Kidney (tissue), 14 donors: Measurements from ENCODE around the gene CEP112. TPM values are rescaled to one million over a fixed set of nuclear protein-coding genes. Genes with fewer than 3 reads are reported as not detected.

Experiments
- DNase-seq, 5 donors: peaks; one replicate each; pipeline ENCODE4 v3.0.0-alpha.2; 2013 to 2020
- FAIRE-seq: peaks from 2 replicates; lab custom pipeline; 2012; peaks lifted over from hg19 to GRCh38; lab: Jason Lieb, UNC
- H3K27ac ChIP-seq, 2 donors: one replicate each; pipeline ENCODE4 v1.7.0; 2013; ENCODE audit warnings: low read depth in 2 of 2, low read length in 2 of 2, inconsistent platforms in 1 of 2
- H3K27me3 ChIP-seq: one replicate; pipeline ENCODE4 v1.7.1; 2013; ENCODE audit warnings: low read length, inconsistent platforms; ENCODE audit not compliant: control insufficient read depth, insufficient read depth
- H3K36me3 ChIP-seq, 3 donors: one replicate each; pipeline versions ENCODE4 v1.7.0 to v1.7.1; 2013; ENCODE audit warnings: low read length in 3 of 3, control low read depth in 1 of 3, inconsistent platforms in 1 of 3; ENCODE audit not compliant: insufficient read depth in 3 of 3, control insufficient read depth in 2 of 3
- H3K4me1 ChIP-seq, 3 donors: one replicate each; pipeline versions ENCODE4 v1.7.0 to v1.7.1; 2013; ENCODE audit warnings: low read length in 3 of 3, inconsistent platforms in 1 of 3, low read depth in 1 of 3; ENCODE audit not compliant: control insufficient read depth in 2 of 3, insufficient read depth in 2 of 3
- H3K4me3 ChIP-seq, 3 donors: one replicate each; pipeline versions ENCODE4 v1.7.0 to v1.8.1; 2013; ENCODE audit warnings: low read length in 3 of 3, control low read depth in 1 of 3, inconsistent platforms in 1 of 3
- H3K9ac ChIP-seq, 3 donors: one replicate each; pipeline versions ENCODE4 v1.7.0 to v1.7.1; 2013; ENCODE audit warnings: low read length in 3 of 3, control low read depth in 1 of 3, inconsistent platforms in 1 of 3
- H3K9me3 ChIP-seq, 3 donors: one replicate each; pipeline versions ENCODE4 v1.7.0 to v1.7.1; 2013; ENCODE audit warnings: low read length in 3 of 3, control low read depth in 1 of 3, inconsistent platforms in 1 of 3; ENCODE audit not compliant: control insufficient read depth in 2 of 3, insufficient read depth in 1 of 3
- CTCF ChIP-seq: IDR thresholded peaks from 3 replicates; pipeline ENCODE4 v1.5.1; 2012; ENCODE audit warnings: mild to moderate bottlenecking, moderate library complexity, borderline replicate concordance; ENCODE audit not compliant: insufficient read depth; ENCODE audit errors: extremely low read depth
- intact Hi-C: fragments of 100-400 bp; cut with DNase I; formaldehyde crosslinking; loops from one replicate; pipeline ENCODE4 v1.11.1; 2022
- polyA plus RNA-seq: library from polyadenylated mRNA; stranded (reverse); fragments of 350-450 nt; fragmentation: Illumina TruSeq; extraction: RNeasy Lipid Tissue Mini Kit (QIAGEN cat#74804); gene quantifications from one replicate; pipeline ENCODE4 v1.2.3, GENCODE V29; 2014; ENCODE audit warnings: low read depth, low replicate concordance; ENCODE audit not compliant: insufficient read depth
- total RNA-seq: library from RNA; stranded (reverse); fragmentation: NEBNext Ultra II Directional; extraction: Animal tissue kit (Norgen Biotek cat#: 25700); gene quantifications from one replicate; pipeline ENCODE4 v1.2.1, GENCODE V29; 2021
- donor health status: control.
- donor health status: control.
- donor health status: control.
- donor health status: control.
- donor health status: control.
- donor health status: DM: yes; HTN: yes; CAD: no.
- donor health status: Normal renal cell carcinoma (clear cell type).

CEP112 gene
- total and polyA plus RNA-seq, 2 donors from 2014 or later, result 17.0 to 27.4 TPM

GRCh38 chr17:65730711-65731169, 461.2 kb downstream of the CEP112 start:
- FAIRE-seq, result no peak
- no peak overlapping the region for H3K27ac ChIP-seq

GRCh38 chr17:65729207-65729606, 462.7 kb downstream of the CEP112 start:
- no peak overlapping the region for H3K9ac ChIP-seq
- intact Hi-C loops, result no loop called here
- no peaks in the 10 kb centered on the region for H3K9me3 ChIP-seq
- no peaks in the 10 kb centered on the region for H3K36me3 ChIP-seq
- DNase-seq (no peak), FAIRE-seq (no peak)
- H3K4me1 ChIP-seq, result no peaks in the 10 kb centered on the region
- no peak overlapping the region for H3K4me3 ChIP-seq
- no peak for TF ChIP-seq CTCF
- H3K27ac ChIP-seq, result no peak overlapping the region
- no peaks in the 10 kb centered on the region for H3K27me3 ChIP-seq

More at GRCh38 chr17:65730711-65731169, 461.2 kb downstream of the CEP112 start:
- DNase-seq, result peak in 1 of 5 donors; percentile 66
- no peak overlapping the region for H3K9ac ChIP-seq
- no peaks in the 10 kb centered on the region for H3K36me3 ChIP-seq
- no peaks in the 10 kb centered on the region for H3K27me3 ChIP-seq
- no peaks in the 10 kb centered on the region for H3K9me3 ChIP-seq
- no peaks in the 10 kb centered on the region for H3K4me1 ChIP-seq
- no peak overlapping the region for H3K4me3 ChIP-seq
- intact Hi-C loops, result no loop called here
- TF ChIP-seq CTCF, result no peak

- Histone ChIP-seq H3K4me1 (peaks cover 0 to 4% (median 1%) of the 10 kb centered on the region in 3 donors), H3K27me3 (no peaks in the 10 kb centered on the region), H3K36me3 (no peaks in the 10 kb centered on the region), H3K9ac (no peak overlapping the region), H3K27ac (no peak overlapping the region), H3K9me3 (no peaks in the 10 kb centered on the region), H3K4me3 (no peak overlapping the region)
- TF ChIP-seq CTCF, result no peak
- DNase-seq (no peak), FAIRE-seq (no peak)
- intact Hi-C loops, result no loop called here
Observed at GRCh38 chr17:65727832-65728231, 464.1 kb downstream of the CEP112 start.

GRCh38 chr17:65727246-65727645, 464.7 kb downstream of the CEP112 start:
- Histone ChIP-seq H3K27me3 (no peaks in the 10 kb centered on the region), H3K36me3 (no peaks in the 10 kb centered on the region), H3K27ac (no peak overlapping the region), H3K9ac (no peak overlapping the region), H3K9me3 (no peaks in the 10 kb centered on the region), H3K4me1 (peaks cover 0 to 4% (median 2%) of the 10 kb centered on the region in 3 donors), H3K4me3 (no peak overlapping the region)
- DNase-seq, result no peak
- TF ChIP-seq CTCF, result no peak
- intact Hi-C loops, result no loop called here
- no peak for FAIRE-seq
